ENCODE results near the gene JAK1. TPM values are rescaled to one million over a fixed set of nuclear protein-coding genes. Genes with fewer than 3 reads are reported as not detected.

Gene JAK1
- total and polyA plus RNA-seq, 11 donors = 20.5 to 189 (median 94.8) TPM

- Histone ChIP-seq H3K9me3 (no peaks in the 10 kb centered on the region), H3K4me1 (peaks cover 0 to 9% (median 0%) of the 10 kb centered on the region in 12 donors), H3K27ac (no peak overlapping the region), H3K36me3 (peaks cover 0 to 95% (median 83%) of the 10 kb centered on the region in 9 donors), H3K4me3 (no peak overlapping the region), H3K27me3 (no peaks in the 10 kb centered on the region)
- whole genome bisulfite sequencing, 4 donors = 85 to 97% (median 95%) methylated on average over 10 to 11 of the region's 11 CpGs
- ATAC-seq = no peak
- no peak for DNase-seq
- TF ChIP-seq CTCF (IDR thresholded peaks at IDR 0.05) (no peak), POLR2A (IDR thresholded peaks at IDR 0.05) (no peak)
- intact Hi-C loops (cut with DNase I) = loop anchor here in 3 of 10 donors (10.0 kb wide), 3 partner anchors 225 to 365 kb away; no protein-coding TSS in a partner anchor
These were observed 116.4 kb downstream of the JAK1 start for GRCh38 chr1:64849942-64850341.

GRCh38 chr1:64848803-64849202 is 117.5 kb downstream of the JAK1 start:
- DNase-seq (no peak), ATAC-seq (no peak)
- H3K27me3 ChIP-seq = no peaks in the 10 kb centered on the region
- no peaks in the 10 kb centered on the region for H3K9me3 ChIP-seq
- 85 to 100% (median 96%) methylated on average over 4 of the region's 4 CpGs for whole genome bisulfite sequencing, 4 donors
- H3K36me3 ChIP-seq = peaks cover 0 to 96% (median 83%) of the 10 kb centered on the region in 9 donors
- H3K4me1 ChIP-seq = peaks cover 0 to 9% (median 0%) of the 10 kb centered on the region in 12 donors
- no peak overlapping the region for H3K4me3 ChIP-seq
- TF ChIP-seq POLR2A (IDR thresholded peaks at IDR 0.05) (no peak), CTCF (IDR thresholded peaks at IDR 0.05) (no peak)
- intact Hi-C loops (cut with DNase I) = no loop called here
- no peak overlapping the region for H3K27ac ChIP-seq

GRCh38 chr1:64848136-64848535 is 118.2 kb downstream of the JAK1 start:
- intact Hi-C loops (cut with DNase I) = no loop called here
- Histone ChIP-seq H3K27ac (no peak overlapping the region), H3K4me3 (no peak overlapping the region), H3K27me3 (no peaks in the 10 kb centered on the region), H3K36me3 (peaks cover 0 to 96% (median 83%) of the 10 kb centered on the region in 9 donors), H3K4me1 (peaks cover 0 to 10% (median 0%) of the 10 kb centered on the region in 12 donors), H3K9me3 (no peaks in the 10 kb centered on the region)
- TF ChIP-seq POLR2A (IDR thresholded peaks at IDR 0.05) (no peak), CTCF (IDR thresholded peaks at IDR 0.05) (no peak)
- 90 to 97% (median 94%) methylated on average over 3 of the region's 3 CpGs for WGBS, 4 donors
- ATAC-seq (no peak), DNase-seq (no peak)

- H3K4me3 ChIP-seq = no peak overlapping the region
- no peaks in the 10 kb centered on the region for H3K27me3 ChIP-seq
- no peaks in the 10 kb centered on the region for H3K9me3 ChIP-seq
- no peak overlapping the region for H3K27ac ChIP-seq
- intact Hi-C loops (cut with DNase I) = no loop called here
- H3K4me1 ChIP-seq = peaks cover 0 to 15% (median under 1%) of the 10 kb centered on the region in 12 donors
- ATAC-seq (no peak), DNase-seq (no peak)
- WGBS, 4 donors = 83 to 95% (median 88%) methylated on average over 3 to 4 of the region's 4 CpGs
- TF ChIP-seq POLR2A (IDR thresholded peaks at IDR 0.05) (no peak), CTCF (IDR thresholded peaks at IDR 0.05) (no peak)
- peaks cover 0 to 94% (median 86%) of the 10 kb centered on the region in 9 donors for H3K36me3 ChIP-seq
These were observed 118.7 kb downstream of the JAK1 start for GRCh38 chr1:64847666-64848065.
